ENCODE results near the gene MTR.
"Not testable (repeated sequence)": the region's sequence is repeated elsewhere in the genome, so short reads cannot be mapped to it uniquely, and the experiment has no call there.

MTR gene

GRCh38 chr1:236834876-236835275, 39.8 kb downstream of the MTR start:
- DNase-seq = no peak

- DNase-seq = no peak
Measured at GRCh38 chr1:236835491-236835890, 40.4 kb downstream of the MTR start.

- DNase-seq = no peak
Measured at GRCh38 chr1:236836157-236836556, 41.1 kb downstream of the MTR start.

GRCh38 chr1:236837115-236837514, 42.0 kb downstream of the MTR start:
- no peak for DNase-seq

GRCh38 chr1:236837897-236838296, 42.8 kb downstream of the MTR start:
- no peak for DNase-seq

- DNase-seq = no peak
Measured at GRCh38 chr1:236841341-236841740, 46.2 kb downstream of the MTR start.

GRCh38 chr1:236844499-236845271, 49.6 kb downstream of the MTR start:
- no peak for DNase-seq

GRCh38 chr1:236845830-236846229, 50.7 kb downstream of the MTR start:
- no peak for DNase-seq

GRCh38 chr1:236848274-236848923, 53.3 kb downstream of the MTR start:
- DNase-seq = no peak

GRCh38 chr1:236850077-236850979, 55.2 kb downstream of the MTR start:
- DNase-seq = no peak

GRCh38 chr1:236851871-236852270, 56.8 kb downstream of the MTR start:
- DNase-seq = no peak

GRCh38 chr1:236853921-236854604, 59.0 kb downstream of the MTR start:
- DNase-seq = no peak

GRCh38 chr1:236854605-236854983, 59.5 kb downstream of the MTR start:
- no peak for DNase-seq

GRCh38 chr1:236856649-236857048, 61.6 kb downstream of the MTR start:
- not testable (repeated sequence) for DNase-seq

- DNase-seq = no peak
Measured at GRCh38 chr1:236858165-236858564, 63.1 kb downstream of the MTR start.

GRCh38 chr1:236860101-236860500, 65.0 kb downstream of the MTR start:
- no peak for DNase-seq

- DNase-seq = no peak
Measured at GRCh38 chr1:236860674-236861073, 65.6 kb downstream of the MTR start.

GRCh38 chr1:236861560-236862218, 66.6 kb downstream of the MTR start:
- no peak for DNase-seq

GRCh38 chr1:236862219-236862591, 67.1 kb downstream of the MTR start:
- DNase-seq = no peak

GRCh38 chr1:236862615-236863211, 67.6 kb downstream of the MTR start:
- DNase-seq = no peak

- no peak for DNase-seq
Measured at GRCh38 chr1:236864211-236864610, 69.1 kb downstream of the MTR start.
